ENCODE results near the gene SCARB1. TPM values are rescaled to one million over a fixed set of nuclear protein-coding genes. Genes with fewer than 3 reads are reported as not detected.
A peak's percentile ranks its signal among the peaks of the same experiment; 100 is the strongest.

Gene SCARB1
- total RNA-seq, 1 experiment from 2014 or later = 106 TPM

GRCh38 chr12:124829708-124830304 is 33.9 kb downstream of the SCARB1 start:
- no peak overlapping the region for H3K4me3 ChIP-seq (ENCODE audit: low read depth, low read length)
- H3K9me3 Mint-ChIP-seq (ENCODE audit: unreplicated experiment) = no peaks in the 10 kb centered on the region
- H3K27ac Mint-ChIP-seq (ENCODE audit: unreplicated experiment) = peak overlapping the region; percentile 91
- no peaks in the 10 kb centered on the region; the same call in 1 of the 2 replicates for H3K36me3 ChIP-seq (ENCODE audit: control insufficient read depth, insufficient read depth, low read length)
- H3K4me1 Mint-ChIP-seq (ENCODE audit: low read depth, unreplicated experiment) = peaks cover 35% of the 10 kb centered on the region
- peaks cover 8% of the 10 kb centered on the region; the same call in 1 of the 2 replicates for H3K9me3 ChIP-seq
- peaks cover 21% of the 10 kb centered on the region for H3K36me3 Mint-ChIP-seq (ENCODE audit: insufficient read depth, unreplicated experiment)
- peak overlapping the region; percentile 64 for H3K4me3 Mint-ChIP-seq (ENCODE audit: unreplicated experiment)
- DNase-seq = no peak
- TF ChIP-seq CTCF (IDR thresholded peaks at IDR 0.05; ENCODE audit: insufficient read depth in 1 of 2, low read depth in 1 of 2, low read length in 1 of 2, severe bottlenecking in 1 of 2, unreplicated experiment in 1 of 2) = no peak
- H3K4me1 ChIP-seq = peaks cover 52% of the 10 kb centered on the region
- ChIA-PET POLR2A (interaction anchor here (1.8 kb wide), 1 partner anchor 9 kb away, joined by 6 read pairs; no protein-coding TSS in a partner anchor), CTCF (no interaction called here)
- H3K27me3 ChIP-seq (replicated peaks; ENCODE audit: control insufficient read depth, insufficient read depth, low read length) = no peaks in the 10 kb centered on the region
- no TSS peak for BruUV-seq (replicated peaks)
- no peaks in the 10 kb centered on the region for H3K27me3 Mint-ChIP-seq (ENCODE audit: insufficient read depth, unreplicated experiment)
- intact Hi-C loops (cut with micrococcal nuclease; ENCODE audit: unreplicated experiment) = no loop called here

- H3K9me3 ChIP-seq = peaks cover 8% of the 10 kb centered on the region; the same call in 1 of the 2 replicates
- peak; percentile 86 to 93 for DNase-seq
- Mint-ChIP-seq H3K27me3 (ENCODE audit: insufficient read depth, unreplicated experiment) (no peaks in the 10 kb centered on the region), H3K9me3 (ENCODE audit: unreplicated experiment) (no peaks in the 10 kb centered on the region), H3K27ac (ENCODE audit: unreplicated experiment) (peak overlapping the region; percentile 91), H3K4me3 (ENCODE audit: unreplicated experiment) (peak overlapping the region; percentile 64), H3K36me3 (ENCODE audit: insufficient read depth, unreplicated experiment) (peaks cover 21% of the 10 kb centered on the region), H3K4me1 (ENCODE audit: low read depth, unreplicated experiment) (peaks cover 41% of the 10 kb centered on the region)
- ChIA-PET POLR2A (interaction anchor here (0.8 to 2.1 kb wide), 7 partner anchors 9 to 225 kb away, joined by 3 to 11 read pairs (median 3); no protein-coding TSS in a partner anchor), CTCF (interaction anchor here (2.3 kb wide), 1 partner anchor 77 kb away, joined by 18 read pairs; no protein-coding TSS in a partner anchor)
- H3K36me3 ChIP-seq (ENCODE audit: control insufficient read depth, insufficient read depth, low read length) = no peaks in the 10 kb centered on the region; the same call in 1 of the 2 replicates
- H3K4me3 ChIP-seq (ENCODE audit: low read depth, low read length) = no peak overlapping the region
- no peak for TF ChIP-seq CTCF (IDR thresholded peaks at IDR 0.05; ENCODE audit: insufficient read depth in 1 of 2, low read depth in 1 of 2, low read length in 1 of 2, severe bottlenecking in 1 of 2, unreplicated experiment in 1 of 2)
- intact Hi-C loops (cut with micrococcal nuclease; ENCODE audit: unreplicated experiment) = no loop called here
- BruUV-seq (replicated peaks) = TSS peak; percentile 98
- no peaks in the 10 kb centered on the region for H3K27me3 ChIP-seq (replicated peaks; ENCODE audit: control insufficient read depth, insufficient read depth, low read length)
- H3K4me1 ChIP-seq = peaks cover 58% of the 10 kb centered on the region
Measured at GRCh38 chr12:124829008-124829707, 34.5 kb downstream of the SCARB1 start.

- BruUV-seq (replicated peaks) = no TSS peak
- peaks cover 21% of the 10 kb centered on the region for H3K36me3 Mint-ChIP-seq (ENCODE audit: insufficient read depth, unreplicated experiment)
- Histone ChIP-seq H3K9me3 (peaks cover 8% of the 10 kb centered on the region; the same call in 1 of the 2 replicates), H3K4me3 (ENCODE audit: low read depth, low read length) (peak overlapping the region; percentile 11; the same call in 1 of the 2 replicates), H3K36me3 (ENCODE audit: control insufficient read depth, insufficient read depth, low read length) (no peaks in the 10 kb centered on the region; the same call in 1 of the 2 replicates), H3K4me1 (peaks cover 62% of the 10 kb centered on the region), H3K27me3 (replicated peaks; ENCODE audit: control insufficient read depth, insufficient read depth, low read length) (no peaks in the 10 kb centered on the region)
- ChIA-PET CTCF (interaction anchor here (0.5 to 2.3 kb wide), 2 partner anchors 56 to 78 kb away, joined by 6 to 18 read pairs; no protein-coding TSS in a partner anchor), POLR2A (interaction anchor here (0.8 to 2.1 kb wide), 7 partner anchors 10 to 224 kb away, joined by 3 to 11 read pairs (median 3); no protein-coding TSS in a partner anchor)
- H3K27me3 Mint-ChIP-seq (ENCODE audit: insufficient read depth, unreplicated experiment) = no peaks in the 10 kb centered on the region
- TF ChIP-seq CTCF (IDR thresholded peaks at IDR 0.05; ENCODE audit: insufficient read depth in 1 of 2, low read depth in 1 of 2, low read length in 1 of 2, severe bottlenecking in 1 of 2, unreplicated experiment in 1 of 2) = no peak
- peak overlapping the region; percentile 64 for H3K4me3 Mint-ChIP-seq (ENCODE audit: unreplicated experiment)
- DNase-seq = peak; percentile 89 to 93
- intact Hi-C loops (cut with micrococcal nuclease; ENCODE audit: unreplicated experiment) = loop anchor here (1.0 kb wide), 5 partner anchors 23 to 78 kb away; partner anchors contain the start of gene SCARB1
- peak overlapping the region; percentile 91 for H3K27ac Mint-ChIP-seq (ENCODE audit: unreplicated experiment)
- H3K9me3 Mint-ChIP-seq (ENCODE audit: unreplicated experiment) = no peaks in the 10 kb centered on the region
- H3K4me1 Mint-ChIP-seq (ENCODE audit: low read depth, unreplicated experiment) = peaks cover 42% of the 10 kb centered on the region
Measured at GRCh38 chr12:124828264-124829007, 35.2 kb downstream of the SCARB1 start.
